ENCODE data around the gene RPS21.

DNA sequence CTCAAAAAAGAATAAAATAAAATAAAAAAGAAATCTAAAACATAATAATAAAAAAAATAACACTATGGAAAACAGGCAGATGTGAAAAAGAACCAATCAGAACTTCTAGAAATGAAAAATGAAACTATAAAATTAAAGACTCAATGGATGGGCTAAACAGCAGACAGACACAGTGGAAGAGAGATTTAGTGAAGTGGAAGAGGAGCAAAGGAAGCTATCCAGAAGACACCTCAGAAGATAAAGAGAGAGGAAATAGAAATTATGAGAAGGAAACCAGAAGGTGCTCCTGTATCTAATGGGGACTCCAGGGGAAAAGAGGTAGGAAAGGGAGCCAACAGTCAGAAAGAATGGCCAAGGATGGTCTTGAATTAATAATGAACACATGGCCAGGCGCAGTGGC, 38.3 kb upstream of the RPS21 start:
- TF ChIP-seq, protein P1, sequence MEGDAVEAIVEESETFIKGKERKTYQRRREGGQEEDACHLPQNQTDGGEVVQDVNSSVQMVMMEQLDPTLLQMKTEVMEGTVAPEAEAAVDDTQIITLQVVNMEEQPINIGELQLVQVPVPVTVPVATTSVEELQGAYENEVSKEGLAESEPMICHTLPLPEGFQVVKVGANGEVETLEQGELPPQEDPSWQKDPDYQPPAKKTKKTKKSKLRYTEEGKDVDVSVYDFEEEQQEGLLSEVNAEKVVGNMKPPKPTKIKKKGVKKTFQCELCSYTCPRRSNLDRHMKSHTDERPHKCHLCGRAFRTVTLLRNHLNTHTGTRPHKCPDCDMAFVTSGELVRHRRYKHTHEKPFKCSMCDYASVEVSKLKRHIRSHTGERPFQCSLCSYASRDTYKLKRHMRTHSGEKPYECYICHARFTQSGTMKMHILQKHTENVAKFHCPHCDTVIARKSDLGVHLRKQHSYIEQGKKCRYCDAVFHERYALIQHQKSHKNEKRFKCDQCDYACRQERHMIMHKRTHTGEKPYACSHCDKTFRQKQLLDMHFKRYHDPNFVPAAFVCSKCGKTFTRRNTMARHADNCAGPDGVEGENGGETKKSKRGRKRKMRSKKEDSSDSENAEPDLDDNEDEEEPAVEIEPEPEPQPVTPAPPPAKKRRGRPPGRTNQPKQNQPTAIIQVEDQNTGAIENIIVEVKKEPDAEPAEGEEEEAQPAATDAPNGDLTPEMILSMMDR (IDR thresholded peaks at IDR 0.05): no peak
- TF ChIP-seq POLR2AphosphoS5 (IDR thresholded peaks at IDR 0.05; ENCODE audit: insufficient read depth in 1 of 2, low read depth in 1 of 2): no peak

All from vagina (tissue), 2 donors.